ENCODE measurements around the gene ENTREP3.

ENTREP3 gene

GRCh38 chr1:155286544-155286943 is 31.3 kb upstream of the ENTREP3 start:
- H3K4me3 ChIP-seq (ENCODE audit: low read length) = no peak overlapping the region
- no peak for DNase-seq (ENCODE audit: low read depth)
- TF ChIP-seq CTCF (conservative IDR thresholded peaks at IDR 0.05; ENCODE audit: low read depth, low read length) = no peak

GRCh38 chr1:155285631-155286044 is 30.4 kb upstream of the ENTREP3 start:
- no peak for TF ChIP-seq CTCF (conservative IDR thresholded peaks at IDR 0.05; ENCODE audit: low read depth, low read length)
- DNase-seq (ENCODE audit: low read depth) = no peak
- H3K4me3 ChIP-seq (ENCODE audit: low read length) = no peak overlapping the region

GRCh38 chr1:155285063-155285462 is 29.8 kb upstream of the ENTREP3 start:
- no peak for DNase-seq (ENCODE audit: low read depth)
- TF ChIP-seq CTCF (conservative IDR thresholded peaks at IDR 0.05; ENCODE audit: low read depth, low read length) = no peak
- no peak overlapping the region for H3K4me3 ChIP-seq (ENCODE audit: low read length)

GRCh38 chr1:155284476-155284875 is 29.2 kb upstream of the ENTREP3 start:
- no peak for DNase-seq (ENCODE audit: low read depth)
- TF ChIP-seq CTCF (conservative IDR thresholded peaks at IDR 0.05; ENCODE audit: low read depth, low read length) = no peak
- H3K4me3 ChIP-seq (ENCODE audit: low read length) = no peak overlapping the region

- no peak for TF ChIP-seq CTCF (conservative IDR thresholded peaks at IDR 0.05; ENCODE audit: low read depth, low read length)
- DNase-seq (ENCODE audit: low read depth) = no peak
- no peak overlapping the region for H3K4me3 ChIP-seq (ENCODE audit: low read length)
These were observed 27.3 kb upstream of the ENTREP3 start for GRCh38 chr1:155282488-155283091.

GRCh38 chr1:155279268-155279667 is 24.0 kb upstream of the ENTREP3 start:
- DNase-seq (ENCODE audit: low read depth) = no peak
- H3K4me3 ChIP-seq (ENCODE audit: low read length) = no peak overlapping the region
- TF ChIP-seq CTCF (conservative IDR thresholded peaks at IDR 0.05; ENCODE audit: low read depth, low read length) = peak; percentile 2

- H3K4me3 ChIP-seq (ENCODE audit: low read length) = no peak overlapping the region
These were observed 23.4 kb upstream of the ENTREP3 start for GRCh38 chr1:155278689-155279160.

More at GRCh38 chr1:155278689-155279160, 23.4 kb upstream of the ENTREP3 start:
- no peak for TF ChIP-seq CTCF (conservative IDR thresholded peaks at IDR 0.05; ENCODE audit: low read depth, low read length)
- DNase-seq (ENCODE audit: low read depth) = no peak

Data from retinal pigment epithelial cell (primary cell).